ENCODE data around the gene SH3YL1. TPM values are rescaled to one million over a fixed set of nuclear protein-coding genes. Genes with fewer than 3 reads are reported as not detected.

Gene SH3YL1
- total and polyA plus RNA-seq, 2 experiments from 2014 or later, result 35.6 to 45.8 TPM

GRCh38 chr2:264493-265468 lies 949 bp upstream of the SH3YL1 start, which contains the start of gene ACP1:
ACP1 (plus strand) TSS chr2:264947; CDS start chr2:264965, 18 bp downstream.
- Histone ChIP-seq H3K27me3 (ENCODE audit: insufficient read depth) (peaks cover 12% of the 10 kb centered on the region), H3K9me2 (ENCODE audit: insufficient read depth) (no peaks in the 10 kb centered on the region), H3K4me3 (peak within 1 kb of the TSS; percentile 86), H3K4me2 (peak within 1 kb of the TSS; percentile 95), H3K79me2 (replicated peaks; ENCODE audit: insufficient read depth) (peaks cover 91% of the 10 kb centered on the region), H3K4me1 (ENCODE audit: insufficient read depth) (peaks cover 32% of the 10 kb centered on the region), H2AFZ (peak within 1 kb of the TSS; percentile 89; the same call in 1 of the 2 replicates), H4K20me1 (replicated peaks; ENCODE audit: insufficient read depth) (peaks cover 47% of the 10 kb centered on the region), H3K36me3 (ENCODE audit: insufficient read depth) (no peaks in the 10 kb centered on the region), H3K27ac (ENCODE audit: low read depth) (peak within 1 kb of the TSS; percentile 86; the same call in 1 of the 2 replicates), H3F3A (replicated peaks; ENCODE audit: low read depth) (no peaks in the 10 kb centered on the region)
- no peak for TF ChIP-seq NANOG (IDR thresholded peaks at IDR 0.05; ENCODE audit: borderline replicate concordance)
- TF ChIP-seq CREB1 (CRISPR knock-in tag; IDR thresholded peaks at IDR 0.05; ENCODE audit: low read depth), result peak; percentile 61
- peak; percentile 39; the same call in 1 of the 2 replicates for TF ChIP-seq ETS1 (IDR thresholded peaks at IDR 0.05)
- TF ChIP-seq ZNF331 (CRISPR knock-in tag; IDR thresholded peaks at IDR 0.05; ENCODE audit: low read depth), result no peak
- TF ChIP-seq, protein P1, sequence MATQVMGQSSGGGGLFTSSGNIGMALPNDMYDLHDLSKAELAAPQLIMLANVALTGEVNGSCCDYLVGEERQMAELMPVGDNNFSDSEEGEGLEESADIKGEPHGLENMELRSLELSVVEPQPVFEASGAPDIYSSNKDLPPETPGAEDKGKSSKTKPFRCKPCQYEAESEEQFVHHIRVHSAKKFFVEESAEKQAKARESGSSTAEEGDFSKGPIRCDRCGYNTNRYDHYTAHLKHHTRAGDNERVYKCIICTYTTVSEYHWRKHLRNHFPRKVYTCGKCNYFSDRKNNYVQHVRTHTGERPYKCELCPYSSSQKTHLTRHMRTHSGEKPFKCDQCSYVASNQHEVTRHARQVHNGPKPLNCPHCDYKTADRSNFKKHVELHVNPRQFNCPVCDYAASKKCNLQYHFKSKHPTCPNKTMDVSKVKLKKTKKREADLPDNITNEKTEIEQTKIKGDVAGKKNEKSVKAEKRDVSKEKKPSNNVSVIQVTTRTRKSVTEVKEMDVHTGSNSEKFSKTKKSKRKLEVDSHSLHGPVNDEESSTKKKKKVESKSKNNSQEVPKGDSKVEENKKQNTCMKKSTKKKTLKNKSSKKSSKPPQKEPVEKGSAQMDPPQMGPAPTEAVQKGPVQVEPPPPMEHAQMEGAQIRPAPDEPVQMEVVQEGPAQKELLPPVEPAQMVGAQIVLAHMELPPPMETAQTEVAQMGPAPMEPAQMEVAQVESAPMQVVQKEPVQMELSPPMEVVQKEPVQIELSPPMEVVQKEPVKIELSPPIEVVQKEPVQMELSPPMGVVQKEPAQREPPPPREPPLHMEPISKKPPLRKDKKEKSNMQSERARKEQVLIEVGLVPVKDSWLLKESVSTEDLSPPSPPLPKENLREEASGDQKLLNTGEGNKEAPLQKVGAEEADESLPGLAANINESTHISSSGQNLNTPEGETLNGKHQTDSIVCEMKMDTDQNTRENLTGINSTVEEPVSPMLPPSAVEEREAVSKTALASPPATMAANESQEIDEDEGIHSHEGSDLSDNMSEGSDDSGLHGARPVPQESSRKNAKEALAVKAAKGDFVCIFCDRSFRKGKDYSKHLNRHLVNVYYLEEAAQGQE (IDR thresholded peaks at IDR 0.05; ENCODE audit: unreplicated experiment), result no peak
- peak; percentile 91 for TF ChIP-seq POLR2AphosphoS5 (IDR thresholded peaks at IDR 0.05; ENCODE audit: low read depth)
- no peak for TF ChIP-seq ZNF114 (CRISPR knock-in tag; IDR thresholded peaks at IDR 0.05)
- peaks cover 33% of the 10 kb centered on the region for H3K4me1 Mint-ChIP-seq
- DNase-seq (ENCODE audit: low spot score), result peak; percentile 98
- peaks cover 24% of the 10 kb centered on the region for H3K27me3 Mint-ChIP-seq (ENCODE audit: insufficient read depth, low read depth, poor library complexity)
- peak within 1 kb of the TSS; percentile 98 for H3K27ac Mint-ChIP-seq
- no peaks in the 10 kb centered on the region; the same call in 2 of the 3 replicates for H3K9me3 Mint-ChIP-seq
- peak; percentile 86 for ATAC-seq
- peak within 1 kb of the TSS; percentile 91 for H3K4me3 Mint-ChIP-seq
- H3K36me3 Mint-ChIP-seq (ENCODE audit: low read depth), result peaks cover 7% of the 10 kb centered on the region

DNA sequence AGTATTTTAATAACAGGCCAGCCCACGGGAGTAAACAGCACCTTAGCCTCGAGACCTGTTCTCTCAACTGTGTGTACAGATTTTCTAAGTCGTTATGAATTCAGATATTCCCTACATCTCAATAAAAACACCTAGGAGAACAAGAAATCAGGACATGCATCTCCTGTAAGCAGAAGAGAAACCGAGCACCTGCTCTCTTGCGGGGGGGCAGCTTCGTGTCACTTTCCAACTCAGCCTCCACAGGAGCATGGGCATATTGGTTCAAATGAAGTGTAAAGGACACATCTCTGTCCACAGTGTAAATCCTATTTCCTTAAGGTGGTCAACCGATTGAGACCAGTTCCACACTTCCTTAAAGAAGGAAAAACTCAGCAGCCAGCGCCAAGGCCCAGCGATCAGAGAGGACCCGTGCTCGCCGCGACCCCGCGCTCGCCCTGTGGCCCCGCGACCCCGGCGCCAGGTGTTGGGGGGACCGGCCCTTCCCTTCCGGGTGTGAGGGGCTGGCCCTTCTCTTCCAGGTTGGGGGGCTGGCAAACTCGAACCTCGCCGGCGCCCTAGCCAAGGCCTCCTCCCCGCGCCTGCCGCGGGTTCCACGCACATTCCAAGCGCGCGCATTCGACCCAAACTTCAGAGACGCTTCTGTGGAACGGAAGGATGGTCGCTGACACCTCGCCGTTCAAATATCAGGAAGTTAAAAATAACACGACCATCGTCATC lies 652 bp downstream of the SH3YL1 start:
- no peak for DNase-seq (ENCODE audit: low spot score)
- no peak overlapping the region for H3K27ac Mint-ChIP-seq
- H2AFZ ChIP-seq, result peak overlapping the region; percentile 75; the same call in 1 of the 2 replicates
- TF ChIP-seq, protein P1 (IDR thresholded peaks at IDR 0.05; ENCODE audit: unreplicated experiment), result no peak
- TF ChIP-seq POLR2AphosphoS5 (IDR thresholded peaks at IDR 0.05; ENCODE audit: low read depth) (no peak), ZNF114 (CRISPR knock-in tag; IDR thresholded peaks at IDR 0.05) (no peak), ZNF331 (CRISPR knock-in tag; IDR thresholded peaks at IDR 0.05; ENCODE audit: low read depth) (no peak), ETS1 (IDR thresholded peaks at IDR 0.05) (no peak), EZH2phosphoT487 (IDR thresholded peaks at IDR 0.05; ENCODE audit: unreplicated experiment) (no peak)

More for the DNA sequence above, 652 bp downstream of the SH3YL1 start:
- peaks cover 12% of the 10 kb centered on the region for H3K9me3 Mint-ChIP-seq
- Histone ChIP-seq H3K9me2 (ENCODE audit: insufficient read depth) (no peaks in the 10 kb centered on the region), H3K27me3 (ENCODE audit: insufficient read depth) (peaks cover 12% of the 10 kb centered on the region), H3K36me3 (ENCODE audit: insufficient read depth) (peaks cover 6% of the 10 kb centered on the region), H4K20me1 (replicated peaks; ENCODE audit: insufficient read depth) (peaks cover 32% of the 10 kb centered on the region), H3K4me2 (peak overlapping the region; percentile 95), H3K4me1 (ENCODE audit: insufficient read depth) (peaks cover 32% of the 10 kb centered on the region), H3K79me2 (replicated peaks; ENCODE audit: insufficient read depth) (peaks cover 83% of the 10 kb centered on the region), H3K27ac (ENCODE audit: low read depth) (no peak overlapping the region), H3K4me3 (peak overlapping the region; percentile 80), H3F3A (replicated peaks; ENCODE audit: low read depth) (no peaks in the 10 kb centered on the region)
- H3K36me3 Mint-ChIP-seq (ENCODE audit: low read depth), result peaks cover 22% of the 10 kb centered on the region
- H3K27me3 Mint-ChIP-seq (ENCODE audit: insufficient read depth, low read depth, poor library complexity), result peaks cover 24% of the 10 kb centered on the region
- no peak for ATAC-seq
- peaks cover 29% of the 10 kb centered on the region for H3K4me1 Mint-ChIP-seq
- peak overlapping the region; percentile 84 for H3K4me3 Mint-ChIP-seq
